Measurements from ENCODE around the gene BICC1.

Gene BICC1

GRCh38 chr10:58586282-58587245 lies 73.9 kb downstream of the BICC1 start:
- Histone ChIP-seq H3K27me3 (replicated peaks) (no peaks in the 10 kb centered on the region), H3K4me3 (ENCODE audit: low read depth, low read length) (no peak overlapping the region), H3K27ac (no peak overlapping the region), H3K36me3 (replicated peaks) (no peaks in the 10 kb centered on the region)
- in situ Hi-C loops (cut with HindIII; ENCODE audit: low pct_ligation_motif_present, low sequenced_read_pairs) = no loop called here
- TF ChIP-seq CTCF (IDR thresholded peaks at IDR 0.05; ENCODE audit: low read depth, low read length, missing control alignments) = no peak
- DNase-seq = no peak

DNA sequence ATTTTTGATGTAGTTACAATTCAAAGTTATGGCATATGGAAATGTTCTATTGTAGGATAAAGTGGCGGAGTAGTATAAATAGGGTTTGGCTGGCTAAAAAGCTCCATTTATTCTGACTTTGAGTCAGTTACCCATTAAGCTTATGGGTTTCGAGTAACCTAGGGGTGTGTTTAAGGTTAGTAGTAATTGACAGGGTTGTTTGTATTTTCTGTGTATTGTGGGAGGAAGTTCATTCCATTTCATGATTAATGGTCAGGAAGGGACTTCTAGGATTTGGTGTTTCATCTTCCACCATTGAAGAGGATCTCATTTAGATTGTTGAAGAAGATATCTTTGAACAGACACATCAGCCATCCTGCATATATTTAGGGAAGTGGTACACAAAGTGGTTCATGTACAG lies 75.0 kb downstream of the BICC1 start:
- no peak for DNase-seq
- H3K36me3 ChIP-seq (replicated peaks) = no peaks in the 10 kb centered on the region
- H3K27me3 ChIP-seq (replicated peaks) = no peaks in the 10 kb centered on the region
- no peak overlapping the region for H3K27ac ChIP-seq
- TF ChIP-seq CTCF (IDR thresholded peaks at IDR 0.05; ENCODE audit: low read depth, low read length, missing control alignments) = no peak
- no peak overlapping the region for H3K4me3 ChIP-seq (ENCODE audit: low read depth, low read length)
- in situ Hi-C loops (cut with HindIII; ENCODE audit: low pct_ligation_motif_present, low sequenced_read_pairs) = no loop called here

GRCh38 chr10:58588673-58589265 lies 76.1 kb downstream of the BICC1 start:
- DNase-seq = no peak
- H3K27ac ChIP-seq = no peak overlapping the region
- H3K4me3 ChIP-seq (ENCODE audit: low read depth, low read length) = no peak overlapping the region
- H3K27me3 ChIP-seq (replicated peaks) = no peaks in the 10 kb centered on the region
- H3K36me3 ChIP-seq (replicated peaks) = no peaks in the 10 kb centered on the region
- in situ Hi-C loops (cut with HindIII; ENCODE audit: low pct_ligation_motif_present, low sequenced_read_pairs) = no loop called here
- TF ChIP-seq CTCF (IDR thresholded peaks at IDR 0.05; ENCODE audit: low read depth, low read length, missing control alignments) = peak; percentile 37

DNA sequence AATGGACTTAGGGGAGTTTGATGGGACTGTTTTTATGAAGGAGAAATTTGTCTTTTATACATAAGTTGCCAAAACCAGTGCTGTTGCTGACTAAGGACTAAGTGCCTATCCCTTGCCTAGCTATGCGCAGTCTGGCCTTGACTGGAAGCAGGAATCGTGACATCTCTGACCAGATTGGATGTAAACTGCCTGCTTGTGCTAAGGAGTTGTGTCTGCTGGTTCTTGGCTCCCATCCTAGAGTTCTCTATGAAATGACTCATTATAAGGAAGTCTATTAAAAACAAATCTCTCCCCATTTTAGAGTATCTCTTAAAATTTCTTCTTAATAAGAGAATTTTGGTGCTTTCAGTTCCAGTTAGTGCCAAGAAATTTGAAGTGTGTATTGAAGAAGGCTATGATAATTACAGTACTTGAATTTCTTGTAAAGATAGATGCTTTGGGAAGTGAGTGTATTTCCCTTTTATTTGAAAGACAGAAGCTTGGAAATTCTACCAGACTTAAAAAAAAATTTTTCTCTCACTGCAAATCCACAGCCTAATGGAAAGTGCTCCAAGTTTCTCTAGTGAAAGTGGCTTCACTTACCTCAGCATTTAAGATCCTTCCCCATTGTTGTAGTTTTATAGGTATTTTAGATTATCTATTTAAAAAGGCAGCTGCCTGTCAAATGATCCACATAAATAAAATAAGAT lies 77.6 kb downstream of the BICC1 start:
- Histone ChIP-seq H3K36me3 (replicated peaks) (no peaks in the 10 kb centered on the region), H3K27me3 (replicated peaks) (no peaks in the 10 kb centered on the region), H3K27ac (peak overlapping the region; percentile 49), H3K4me3 (ENCODE audit: low read depth, low read length) (no peak overlapping the region)
- no peak for TF ChIP-seq CTCF (IDR thresholded peaks at IDR 0.05; ENCODE audit: low read depth, low read length, missing control alignments)
- peak; percentile 95 for DNase-seq
- in situ Hi-C loops (cut with HindIII; ENCODE audit: low pct_ligation_motif_present, low sequenced_read_pairs) = no loop called here

- H3K27ac ChIP-seq = peak overlapping the region; percentile 49
- no peaks in the 10 kb centered on the region for H3K36me3 ChIP-seq (replicated peaks)
- in situ Hi-C loops (cut with HindIII; ENCODE audit: low pct_ligation_motif_present, low sequenced_read_pairs) = no loop called here
- DNase-seq = peak; percentile 17
- no peak for TF ChIP-seq CTCF (IDR thresholded peaks at IDR 0.05; ENCODE audit: low read depth, low read length, missing control alignments)
- no peaks in the 10 kb centered on the region for H3K27me3 ChIP-seq (replicated peaks)
- H3K4me3 ChIP-seq (ENCODE audit: low read depth, low read length) = no peak overlapping the region
These were observed 78.3 kb downstream of the BICC1 start for GRCh38 chr10:58590924-58591323.

Measured in brain microvascular endothelial cell (primary cell).